HepG2 (cell line): ENCODE results near the gene PPP4C. TPM values are rescaled to one million over a fixed set of nuclear protein-coding genes. Genes with fewer than 3 reads are reported as not detected.

Source experiments
- HDAC1 ChIP-seq: sonication (generic); formaldehyde crosslinking; IDR thresholded peaks from 2 replicates; pipeline ENCODE4 v1.5.1; 2020; ENCODE audit warnings: mild to moderate bottlenecking, missing genetic modification reagents
- HNF1A ChIP-seq, 2 experiments: sonication (generic) in 1 of 2; formaldehyde crosslinking in 1 of 2; IDR thresholded peaks; 2 replicates each; pipeline versions ENCODE4 v1.4.0 to v1.6.1; 2016 to 2020; ENCODE audit warnings: borderline replicate concordance in 1 of 2, low read depth in 1 of 2, mild to moderate bottlenecking in 1 of 2, missing genetic modification reagents in 1 of 2
- HOXA3 ChIP-seq: sonication (generic); formaldehyde crosslinking; IDR thresholded peaks from 2 replicates; pipeline ENCODE4 v1.5.0; 2020; ENCODE audit warnings: missing genetic modification reagents
- LCORL ChIP-seq, 2 experiments: fragments of 450-650 bp in 1 of 2; sonication (generic) in 1 of 2; formaldehyde crosslinking in 1 of 2; IDR thresholded peaks; 2 replicates each; pipeline versions ENCODE4 v1.5.0 to v1.6.1; 2017 to 2020; ENCODE audit warnings: antibody characterized with exemption in 1 of 2, missing genetic modification reagents in 1 of 2
- MAFK ChIP-seq, 2 experiments: IDR thresholded peaks in 1 of 2; conservative IDR thresholded peaks in 1 of 2; 2 replicates each; pipeline ENCODE4 v1.6.1; 2011; ENCODE audit warnings: improper control_type of control experiment in 2 of 2, low read length in 2 of 2
- MAX ChIP-seq: IDR thresholded peaks from 2 replicates; pipeline ENCODE4 v1.6.1; 2012; ENCODE audit warnings: inconsistent platforms
- SIN3A ChIP-seq: IDR thresholded peaks from 2 replicates; pipeline ENCODE4 v1.6.1; 2011; ENCODE audit warnings: low read depth, mild to moderate bottlenecking, control low read depth, low read length, borderline replicate concordance
- SSRP1 ChIP-seq: IDR thresholded peaks from 2 replicates; pipeline ENCODE4 v1.6.1; 2016; ENCODE audit warnings: control low read depth
- TFDP2 ChIP-seq: sonication (generic); formaldehyde crosslinking; IDR thresholded peaks from 2 replicates; pipeline ENCODE4 v1.4.0; 2020; ENCODE audit warnings: missing genetic modification reagents
- ZNF160 ChIP-seq: sonication (generic); formaldehyde crosslinking; IDR thresholded peaks from 2 replicates; pipeline ENCODE4 v1.8.0; 2022; ENCODE audit warnings: mild to moderate bottlenecking, inconsistent platforms, missing genetic modification reagents
- ZNF546 ChIP-seq: sonication (generic); formaldehyde crosslinking; conservative IDR thresholded peaks from 2 replicates; pipeline ENCODE4 v1.8.1; 2023; ENCODE audit warnings: mild to moderate bottlenecking, missing genetic modification reagents
- ZNF615 ChIP-seq: sonication (generic); formaldehyde crosslinking; IDR thresholded peaks from 2 replicates; pipeline ENCODE4 v1.5.0; 2020; ENCODE audit warnings: mild to moderate bottlenecking, missing genetic modification reagents, borderline replicate concordance
- ZNF687 ChIP-seq: sonication (generic); formaldehyde crosslinking; IDR thresholded peaks from 2 replicates; pipeline ENCODE4 v1.5.1; 2020; ENCODE audit warnings: mild to moderate bottlenecking, missing genetic modification reagents, moderate library complexity
- ZNF784 ChIP-seq: sonication (generic); formaldehyde crosslinking; IDR thresholded peaks from 2 replicates; pipeline ENCODE4 v1.5.1; 2020; ENCODE audit warnings: missing genetic modification reagents, mild to moderate bottlenecking, borderline replicate concordance
- ZNF83 ChIP-seq: sonication (generic); formaldehyde crosslinking; IDR thresholded peaks from 2 replicates; pipeline ENCODE4 v1.4.0; 2020; ENCODE audit warnings: missing genetic modification reagents, mild to moderate bottlenecking, borderline replicate concordance
- polyA plus RNA-seq, 8 experiments: library from polyadenylated mRNA; depleted of rRNA in 3 of 8; stranded (reverse) in 7 of 8; unstranded in 1 of 8; fragments of >200 nt; fragmentation: Illumina TruSeq in 4 of 8; extraction: Trizol in 4 of 8; gene quantifications; 2 replicates each; pipeline versions ENCODE4 v1.2.1 to v1.2.3, GENCODE V29; 2011 to 2016; ENCODE audit warnings: low read depth in 4 of 8, missing spikeins in 1 of 8, mixed read lengths in 1 of 8; ENCODE audit not compliant: insufficient read depth in 1 of 8
- total RNA-seq, 5 experiments: library from RNA; depleted of rRNA; stranded (reverse); fragments of >200 nt; fragmentation: Illumina TruSeq; extraction: Trizol; gene quantifications; 2 replicates each; pipeline ENCODE4 v1.2.3, GENCODE V29; 2016; ENCODE audit warnings: low read depth in 1 of 5

PPP4C gene
- total and polyA plus RNA-seq, 2 of the 13 experiments (the other 11 are each of a cell fraction or from before 2014, with no cell fraction given): 176 to 220 TPM

GRCh38 chr16:30054959-30055553 is 20.7 kb upstream of the PPP4C start (continued):
- TF ChIP-seq MAX (peak; percentile 44; the same call in 1 of the 2 replicates), ZNF687 (CRISPR knock-in tag) (peak; percentile 73), ZNF83 (0 out of 2 replicates have a peak, but pooled peaks have one; percentile 79), MAFK (conservative IDR thresholded peaks at IDR 0.05 in 1 of 2, IDR thresholded peaks at IDR 0.05 in 1 of 2; ENCODE audit: low read length in 2 of 2) (no peak), ZNF546 (CRISPR knock-in tag) (no peak), LCORL (IDR thresholded peaks at IDR 0.05) (no peak), LCORL (CRISPR knock-in tag; IDR thresholded peaks at IDR 0.05) (0 out of 2 replicates have a peak, but pooled peaks have one; percentile 46), TFDP2 (CRISPR knock-in tag) (0 out of 2 replicates have a peak, but pooled peaks have one; percentile 21), ZNF160 (CRISPR knock-in tag) (no peak), HDAC1 (CRISPR knock-in tag) (peak; percentile 52; the same call in 1 of the 2 replicates), HNF1A (IDR thresholded peaks at IDR 0.05; ENCODE audit: low read depth) (no peak), HNF1A (CRISPR knock-in tag; IDR thresholded peaks at IDR 0.05; ENCODE audit: borderline replicate concordance) (no peak), HOXA3 (peak; percentile 54; the same call in 1 of the 2 replicates), ZNF615 (no peak), ZNF784 (CRISPR knock-in tag) (0 out of 2 replicates have a peak, but pooled peaks have one; percentile 36), SIN3A (0 out of 2 replicates have a peak, but pooled peaks have one; percentile 49), SSRP1 (CRISPR knock-in tag) (no peak)
